ENCODE results near the gene WDR45B.

Gene WDR45B

DNA sequence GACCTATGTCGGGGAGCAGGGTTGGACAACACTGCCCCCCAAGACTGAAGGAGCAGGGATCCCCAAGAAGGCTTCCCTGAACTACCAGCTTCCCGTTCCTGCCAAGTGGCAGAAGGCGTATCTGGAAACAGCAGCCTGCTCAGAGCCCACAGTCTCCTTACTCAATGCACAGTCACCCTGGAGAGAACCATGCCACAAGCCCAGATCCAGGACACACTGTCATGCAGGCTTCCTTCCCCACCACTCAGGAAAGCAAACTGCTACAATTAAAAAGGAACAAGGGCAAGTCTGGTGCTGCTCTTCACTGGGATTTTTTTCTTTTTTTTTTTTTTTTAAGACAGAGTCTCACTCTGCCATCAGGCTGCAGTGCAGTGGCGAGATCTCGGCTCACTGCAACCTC, 8.2 kb downstream of the WDR45B start:
- H3K27ac ChIP-seq (ENCODE audit: low read depth, low read length), result no peak overlapping the region
- H3K9ac ChIP-seq (ENCODE audit: low read depth, low read length), result no peak overlapping the region
- H3K9me3 ChIP-seq (ENCODE audit: control insufficient read depth, insufficient read depth, low read length), result no peaks in the 10 kb centered on the region
- peaks cover 60% of the 10 kb centered on the region for H3K36me3 ChIP-seq (ENCODE audit: control insufficient read depth, insufficient read depth, low read length)
- no peaks in the 10 kb centered on the region for H3K4me1 ChIP-seq (ENCODE audit: control insufficient read depth, insufficient read depth, low read length)
- no peaks in the 10 kb centered on the region for H3K27me3 ChIP-seq (ENCODE audit: control insufficient read depth, insufficient read depth, low read length)
- H3K4me3 ChIP-seq (ENCODE audit: low read depth, low read length), result no peak overlapping the region

DNA sequence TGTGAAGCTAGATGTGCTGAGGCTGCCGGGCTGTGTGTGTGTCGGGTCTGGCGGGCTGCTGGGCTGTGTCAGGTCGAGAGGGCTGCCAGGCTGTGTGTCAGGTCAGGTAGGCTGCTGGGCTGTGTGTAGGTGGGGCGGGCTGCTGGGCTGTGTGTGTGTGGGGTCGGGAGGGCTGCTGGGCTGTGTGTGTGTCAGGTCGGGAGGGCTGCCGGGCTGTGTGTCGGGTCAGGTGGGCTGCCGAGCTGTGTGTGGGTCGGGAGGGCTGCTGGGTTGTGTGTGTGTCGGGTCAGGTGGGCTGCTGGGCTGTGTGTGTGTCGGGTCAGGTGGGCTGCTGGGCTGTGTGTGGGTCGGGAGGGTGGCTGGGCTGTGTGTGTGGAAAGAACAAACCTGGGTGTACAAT, 8.6 kb downstream of the WDR45B start:
- no peak overlapping the region for H3K4me3 ChIP-seq (ENCODE audit: low read depth, low read length)
- H3K9me3 ChIP-seq (ENCODE audit: control insufficient read depth, insufficient read depth, low read length), result no peaks in the 10 kb centered on the region
- H3K27me3 ChIP-seq (ENCODE audit: control insufficient read depth, insufficient read depth, low read length), result no peaks in the 10 kb centered on the region
- no peak overlapping the region for H3K27ac ChIP-seq (ENCODE audit: low read depth, low read length)
- H3K36me3 ChIP-seq (ENCODE audit: control insufficient read depth, insufficient read depth, low read length), result peaks cover 64% of the 10 kb centered on the region
- no peak overlapping the region for H3K9ac ChIP-seq (ENCODE audit: low read depth, low read length)
- H3K4me1 ChIP-seq (ENCODE audit: control insufficient read depth, insufficient read depth, low read length), result no peaks in the 10 kb centered on the region

DNA sequence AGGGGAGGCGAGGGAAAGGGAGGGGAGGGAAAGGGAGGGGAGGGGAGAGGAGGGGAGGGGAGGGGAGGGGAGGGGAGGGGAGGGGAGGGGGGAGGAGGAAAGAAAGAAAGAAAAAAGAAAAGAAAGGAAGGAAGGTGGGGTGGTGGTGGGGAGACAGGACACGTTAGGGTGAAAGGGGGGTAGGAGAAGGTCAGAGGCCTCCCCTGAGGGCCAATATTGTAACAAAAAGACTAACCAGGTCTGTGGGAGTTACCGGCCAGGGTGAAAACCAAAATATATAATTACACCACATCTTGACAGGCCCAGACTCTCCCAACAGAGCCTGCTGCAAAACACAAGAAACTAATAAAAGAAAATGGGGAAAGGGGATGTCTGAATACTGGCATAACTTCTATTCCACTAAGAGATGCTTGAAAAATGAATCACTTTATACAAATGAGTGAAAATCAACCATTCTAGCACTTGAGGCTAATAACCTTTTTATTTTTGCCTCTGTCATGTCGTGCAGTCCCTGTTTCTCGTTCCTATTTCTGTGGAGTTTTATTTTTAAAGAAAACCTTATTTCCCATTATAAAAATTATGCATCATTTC, 10.0 kb downstream of the WDR45B start:
- H3K4me1 ChIP-seq (ENCODE audit: control insufficient read depth, insufficient read depth, low read length), result no peaks in the 10 kb centered on the region
- H3K9me3 ChIP-seq (ENCODE audit: control insufficient read depth, insufficient read depth, low read length), result no peaks in the 10 kb centered on the region
- H3K4me3 ChIP-seq (ENCODE audit: low read depth, low read length), result no peak overlapping the region
- H3K27ac ChIP-seq (ENCODE audit: low read depth, low read length), result no peak overlapping the region
- H3K36me3 ChIP-seq (ENCODE audit: control insufficient read depth, insufficient read depth, low read length), result peaks cover 61% of the 10 kb centered on the region
- no peaks in the 10 kb centered on the region for H3K27me3 ChIP-seq (ENCODE audit: control insufficient read depth, insufficient read depth, low read length)
- H3K9ac ChIP-seq (ENCODE audit: low read depth, low read length), result no peak overlapping the region

DNA sequence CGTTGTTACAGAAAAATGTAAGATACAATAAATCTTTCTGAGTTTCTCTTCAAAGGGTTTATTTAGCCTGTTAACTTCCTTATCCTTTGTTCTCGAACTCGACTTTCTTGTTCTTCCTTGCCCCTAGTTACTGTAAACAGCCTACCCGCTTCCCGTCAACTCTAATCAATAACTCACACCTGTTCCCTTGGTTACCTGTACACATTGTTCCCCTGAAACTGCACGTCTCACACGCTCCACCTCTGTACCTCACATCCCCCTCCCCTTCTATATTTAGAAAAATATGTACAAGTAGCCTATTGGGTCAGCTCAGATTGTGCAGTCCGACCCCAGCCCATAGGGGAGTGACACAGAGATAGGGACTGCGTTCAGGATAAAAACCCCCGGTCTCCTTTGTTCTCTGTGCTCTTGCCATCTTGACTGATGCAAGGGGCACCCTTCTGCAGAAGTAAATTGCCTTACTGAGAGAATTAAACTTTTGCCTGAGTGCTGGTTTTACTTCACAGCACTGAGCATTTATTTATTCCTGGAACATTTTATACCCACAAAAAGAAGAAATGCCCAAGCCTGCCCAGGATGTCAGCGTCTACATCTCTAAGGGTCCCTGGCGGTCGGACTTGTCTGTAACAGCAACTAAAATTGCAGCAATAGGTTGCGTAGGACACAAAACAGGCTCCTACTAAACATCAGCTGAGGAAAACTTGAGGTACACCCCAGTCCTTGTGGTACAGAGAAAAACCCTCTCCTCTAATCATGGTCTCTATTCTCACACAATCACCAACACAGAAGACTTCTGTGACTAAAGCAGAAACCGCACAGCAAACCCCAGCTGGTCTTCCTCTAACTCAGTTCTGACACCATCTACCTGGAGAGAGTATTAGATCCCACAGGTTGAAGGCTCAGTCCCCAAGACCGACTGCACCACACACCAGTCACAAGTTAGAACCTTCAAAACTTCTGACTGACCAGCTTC, 11.3 kb downstream of the WDR45B start:
- Histone ChIP-seq H3K27ac (ENCODE audit: low read depth, low read length) (no peak overlapping the region), H3K9me3 (ENCODE audit: control insufficient read depth, insufficient read depth, low read length) (no peaks in the 10 kb centered on the region), H3K36me3 (ENCODE audit: control insufficient read depth, insufficient read depth, low read length) (peaks cover 50% of the 10 kb centered on the region), H3K4me1 (ENCODE audit: control insufficient read depth, insufficient read depth, low read length) (no peaks in the 10 kb centered on the region), H3K4me3 (ENCODE audit: low read depth, low read length) (no peak overlapping the region), H3K9ac (ENCODE audit: low read depth, low read length) (no peak overlapping the region), H3K27me3 (ENCODE audit: control insufficient read depth, insufficient read depth, low read length) (no peaks in the 10 kb centered on the region)

GRCh38 chr17:82633343-82633742, 14.9 kb downstream of the WDR45B start:
- no peaks in the 10 kb centered on the region for H3K9me3 ChIP-seq (ENCODE audit: control insufficient read depth, insufficient read depth, low read length)
- no peak overlapping the region for H3K4me3 ChIP-seq (ENCODE audit: low read depth, low read length)
- H3K9ac ChIP-seq (ENCODE audit: low read depth, low read length), result no peak overlapping the region
- no peaks in the 10 kb centered on the region for H3K27me3 ChIP-seq (ENCODE audit: control insufficient read depth, insufficient read depth, low read length)
- no peaks in the 10 kb centered on the region for H3K4me1 ChIP-seq (ENCODE audit: control insufficient read depth, insufficient read depth, low read length)
- H3K36me3 ChIP-seq (ENCODE audit: control insufficient read depth, insufficient read depth, low read length), result peaks cover 50% of the 10 kb centered on the region
- H3K27ac ChIP-seq (ENCODE audit: low read depth, low read length), result no peak overlapping the region

DNA sequence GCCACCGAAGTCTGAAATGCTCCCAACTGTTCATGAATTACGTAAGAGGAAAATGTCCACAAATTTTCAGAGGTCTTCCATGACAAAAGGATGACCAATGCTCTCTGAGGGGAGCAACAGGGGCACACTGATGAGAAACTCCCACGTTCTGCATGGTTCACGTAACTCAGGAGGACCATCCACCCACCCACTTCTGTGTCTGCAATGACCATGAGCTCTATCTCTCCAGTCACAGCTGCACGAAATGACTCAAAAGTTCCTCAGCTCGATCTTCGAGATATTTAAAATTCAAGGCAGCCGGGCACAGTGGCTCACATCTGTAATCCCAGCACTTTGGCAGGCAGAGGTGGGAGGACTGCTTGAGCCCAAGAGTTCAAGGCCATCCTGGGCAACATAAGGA, 15.8 kb downstream of the WDR45B start:
- H3K4me1 ChIP-seq (ENCODE audit: control insufficient read depth, insufficient read depth, low read length), result no peaks in the 10 kb centered on the region
- H3K36me3 ChIP-seq (ENCODE audit: control insufficient read depth, insufficient read depth, low read length), result peaks cover 53% of the 10 kb centered on the region
- no peak overlapping the region for H3K27ac ChIP-seq (ENCODE audit: low read depth, low read length)
- H3K9ac ChIP-seq (ENCODE audit: low read depth, low read length), result no peak overlapping the region
- no peak overlapping the region for H3K4me3 ChIP-seq (ENCODE audit: low read depth, low read length)
- no peaks in the 10 kb centered on the region for H3K27me3 ChIP-seq (ENCODE audit: control insufficient read depth, insufficient read depth, low read length)
- no peaks in the 10 kb centered on the region for H3K9me3 ChIP-seq (ENCODE audit: control insufficient read depth, insufficient read depth, low read length)

DNA sequence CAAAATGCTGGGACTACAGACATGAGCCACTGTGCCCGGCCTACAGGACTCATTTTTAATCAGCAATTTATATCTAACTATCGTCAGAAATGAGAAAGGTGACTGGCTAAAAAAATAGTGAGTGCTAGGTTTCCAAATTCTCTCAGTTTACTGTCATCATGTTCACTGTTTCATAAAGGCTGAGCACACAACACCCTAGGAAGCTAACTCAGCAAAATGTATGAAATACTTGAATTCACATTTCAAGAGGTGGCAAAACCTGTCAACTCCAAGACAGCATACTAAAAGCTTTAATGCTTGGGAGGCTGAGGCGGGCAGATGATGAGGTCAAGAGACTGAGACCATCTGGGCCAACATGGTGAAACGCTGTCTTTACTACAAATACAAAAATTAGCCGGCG, 16.7 kb downstream of the WDR45B start:
- peaks cover 60% of the 10 kb centered on the region for H3K36me3 ChIP-seq (ENCODE audit: control insufficient read depth, insufficient read depth, low read length)
- no peak overlapping the region for H3K9ac ChIP-seq (ENCODE audit: low read depth, low read length)
- H3K27ac ChIP-seq (ENCODE audit: low read depth, low read length), result no peak overlapping the region

DNA sequence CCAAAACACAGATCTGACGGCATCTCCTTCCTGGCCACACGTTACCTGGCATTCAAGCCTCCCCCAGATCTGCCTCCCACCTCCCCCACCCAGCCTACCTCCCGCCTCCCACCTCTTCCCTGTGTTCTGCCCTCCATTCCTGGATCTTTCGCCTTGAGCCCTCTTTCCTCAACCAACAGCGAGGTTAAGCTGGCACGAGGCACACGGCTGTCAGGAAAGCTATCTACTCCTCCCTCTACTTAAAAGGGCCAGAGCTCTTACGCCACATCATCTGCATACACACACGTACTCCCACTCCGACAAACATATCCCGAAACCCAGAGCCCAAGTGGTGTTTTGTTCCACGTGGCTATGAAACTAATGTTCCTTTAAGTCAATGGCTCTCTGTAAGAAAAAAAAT, 18.0 kb downstream of the WDR45B start:
- Histone ChIP-seq H3K27me3 (ENCODE audit: control insufficient read depth, insufficient read depth, low read length) (no peaks in the 10 kb centered on the region), H3K9ac (ENCODE audit: low read depth, low read length) (no peak overlapping the region), H3K4me3 (ENCODE audit: low read depth, low read length) (no peak overlapping the region), H3K4me1 (ENCODE audit: control insufficient read depth, insufficient read depth, low read length) (no peaks in the 10 kb centered on the region), H3K9me3 (ENCODE audit: control insufficient read depth, insufficient read depth, low read length) (no peaks in the 10 kb centered on the region), H3K27ac (ENCODE audit: low read depth, low read length) (no peak overlapping the region), H3K36me3 (ENCODE audit: control insufficient read depth, insufficient read depth, low read length) (peaks cover 66% of the 10 kb centered on the region)

More for the DNA sequence above, 16.7 kb downstream of the WDR45B start:
- Histone ChIP-seq H3K4me3 (ENCODE audit: low read depth, low read length) (no peak overlapping the region), H3K27me3 (ENCODE audit: control insufficient read depth, insufficient read depth, low read length) (no peaks in the 10 kb centered on the region), H3K4me1 (ENCODE audit: control insufficient read depth, insufficient read depth, low read length) (no peaks in the 10 kb centered on the region), H3K9me3 (ENCODE audit: control insufficient read depth, insufficient read depth, low read length) (no peaks in the 10 kb centered on the region)

- Histone ChIP-seq H3K4me1 (ENCODE audit: control insufficient read depth, insufficient read depth, low read length) (no peaks in the 10 kb centered on the region), H3K36me3 (ENCODE audit: control insufficient read depth, insufficient read depth, low read length) (peaks cover 66% of the 10 kb centered on the region), H3K4me3 (ENCODE audit: low read depth, low read length) (no peak overlapping the region), H3K9ac (ENCODE audit: low read depth, low read length) (no peak overlapping the region), H3K27me3 (ENCODE audit: control insufficient read depth, insufficient read depth, low read length) (no peaks in the 10 kb centered on the region), H3K9me3 (ENCODE audit: control insufficient read depth, insufficient read depth, low read length) (no peaks in the 10 kb centered on the region), H3K27ac (ENCODE audit: low read depth, low read length) (no peak overlapping the region)
Observed at GRCh38 chr17:82629748-82630147, 18.5 kb downstream of the WDR45B start.

DNA sequence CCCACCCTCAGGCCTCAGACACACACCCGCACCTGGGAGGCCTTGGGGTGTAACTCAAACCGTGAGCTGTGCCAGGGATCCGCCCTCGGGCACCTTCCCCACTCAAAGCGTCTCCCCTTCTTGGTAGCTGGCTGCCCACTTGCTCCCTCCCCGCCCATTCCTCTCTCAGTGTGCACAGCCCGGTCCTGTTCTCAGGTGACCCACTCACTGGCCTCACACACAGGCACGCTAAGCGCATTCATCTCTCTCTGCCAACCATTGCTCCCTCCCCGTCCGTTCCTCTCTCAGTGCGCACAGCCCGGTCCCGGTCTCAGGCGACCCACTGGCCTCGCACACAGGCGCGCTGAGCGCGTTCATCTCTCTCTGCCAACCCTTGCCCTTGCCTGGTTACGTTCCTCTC, 20.8 kb downstream of the WDR45B start:
- Histone ChIP-seq H3K4me3 (ENCODE audit: low read depth, low read length) (no peak overlapping the region), H3K27me3 (ENCODE audit: control insufficient read depth, insufficient read depth, low read length) (no peaks in the 10 kb centered on the region), H3K9me3 (ENCODE audit: control insufficient read depth, insufficient read depth, low read length) (no peaks in the 10 kb centered on the region), H3K4me1 (ENCODE audit: control insufficient read depth, insufficient read depth, low read length) (no peaks in the 10 kb centered on the region), H3K27ac (ENCODE audit: low read depth, low read length) (no peak overlapping the region), H3K9ac (ENCODE audit: low read depth, low read length) (no peak overlapping the region), H3K36me3 (ENCODE audit: control insufficient read depth, insufficient read depth, low read length) (peaks cover 67% of the 10 kb centered on the region)

DNA sequence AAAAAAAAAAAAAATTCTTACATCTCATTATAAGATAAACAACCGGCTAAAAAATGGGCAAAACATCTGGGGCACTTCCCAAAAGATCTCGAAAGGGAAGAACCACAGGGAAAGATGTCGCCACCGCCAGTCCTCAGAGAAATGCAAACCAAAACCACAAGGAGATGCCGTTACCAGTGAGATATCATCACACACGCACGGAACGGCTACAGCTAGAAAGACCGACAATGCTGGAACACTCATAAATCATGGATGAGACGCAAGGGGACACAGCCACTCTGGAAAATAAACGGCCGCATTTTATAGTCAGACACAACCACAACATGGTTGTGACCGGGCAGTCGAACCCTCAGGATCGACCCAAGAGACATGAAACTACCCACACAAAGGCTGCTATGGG, 24.5 kb downstream of the WDR45B start:
- Histone ChIP-seq H3K9ac (ENCODE audit: low read depth, low read length) (no peak overlapping the region), H3K27ac (ENCODE audit: low read depth, low read length) (no peak overlapping the region), H3K27me3 (ENCODE audit: control insufficient read depth, insufficient read depth, low read length) (no peaks in the 10 kb centered on the region), H3K9me3 (ENCODE audit: control insufficient read depth, insufficient read depth, low read length) (no peaks in the 10 kb centered on the region), H3K36me3 (ENCODE audit: control insufficient read depth, insufficient read depth, low read length) (peaks cover 82% of the 10 kb centered on the region), H3K4me1 (ENCODE audit: control insufficient read depth, insufficient read depth, low read length) (no peaks in the 10 kb centered on the region), H3K4me3 (ENCODE audit: low read depth, low read length) (no peak overlapping the region)
